Measurements from ENCODE around the gene UBR2.

The UBR2 gene

GRCh38 chr6:42563697-42564505, at the start of gene UBR2:
Gene UBR2 (plus strand): TSS chr6:42564029. CDS start chr6:42564320, 291 bp downstream.
- peak within 1 kb of the TSS; percentile 85 for H3K4me3 ChIP-seq (ENCODE audit: low read depth, low read length)
- peak; percentile 99 for DNase-seq (ENCODE audit: low read depth)
- TF ChIP-seq, protein P1, sequence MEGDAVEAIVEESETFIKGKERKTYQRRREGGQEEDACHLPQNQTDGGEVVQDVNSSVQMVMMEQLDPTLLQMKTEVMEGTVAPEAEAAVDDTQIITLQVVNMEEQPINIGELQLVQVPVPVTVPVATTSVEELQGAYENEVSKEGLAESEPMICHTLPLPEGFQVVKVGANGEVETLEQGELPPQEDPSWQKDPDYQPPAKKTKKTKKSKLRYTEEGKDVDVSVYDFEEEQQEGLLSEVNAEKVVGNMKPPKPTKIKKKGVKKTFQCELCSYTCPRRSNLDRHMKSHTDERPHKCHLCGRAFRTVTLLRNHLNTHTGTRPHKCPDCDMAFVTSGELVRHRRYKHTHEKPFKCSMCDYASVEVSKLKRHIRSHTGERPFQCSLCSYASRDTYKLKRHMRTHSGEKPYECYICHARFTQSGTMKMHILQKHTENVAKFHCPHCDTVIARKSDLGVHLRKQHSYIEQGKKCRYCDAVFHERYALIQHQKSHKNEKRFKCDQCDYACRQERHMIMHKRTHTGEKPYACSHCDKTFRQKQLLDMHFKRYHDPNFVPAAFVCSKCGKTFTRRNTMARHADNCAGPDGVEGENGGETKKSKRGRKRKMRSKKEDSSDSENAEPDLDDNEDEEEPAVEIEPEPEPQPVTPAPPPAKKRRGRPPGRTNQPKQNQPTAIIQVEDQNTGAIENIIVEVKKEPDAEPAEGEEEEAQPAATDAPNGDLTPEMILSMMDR (IDR thresholded peaks at IDR 0.05; ENCODE audit: insufficient read depth, low read depth, low read length, missing control alignments) = peak; percentile 33

DNA sequence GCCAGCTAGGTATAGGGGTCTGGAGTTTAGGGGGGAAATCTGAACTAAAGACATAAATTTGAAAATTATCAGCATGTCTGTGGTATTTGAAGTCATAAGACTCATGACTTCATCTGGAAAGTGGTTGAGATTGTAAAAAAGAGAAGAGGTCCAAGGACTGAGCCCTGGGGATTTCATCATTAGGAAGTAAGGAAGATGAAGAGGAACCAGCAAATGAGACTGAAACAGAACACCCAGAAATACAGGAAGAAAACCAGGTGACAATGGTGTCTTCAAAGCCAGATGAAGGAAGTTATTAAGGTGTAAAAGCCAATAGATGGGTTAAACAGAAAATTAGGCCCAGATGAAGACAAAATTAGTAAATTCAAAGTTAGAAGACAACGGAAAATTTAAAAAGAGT, 49.1 kb upstream of the UBR2 start:
- H3K4me3 ChIP-seq (ENCODE audit: low read depth, low read length) = no peak overlapping the region
- no peak for DNase-seq (ENCODE audit: low read depth)
- TF ChIP-seq, protein P1 (IDR thresholded peaks at IDR 0.05; ENCODE audit: insufficient read depth, low read depth, low read length, missing control alignments) = no peak

DNA sequence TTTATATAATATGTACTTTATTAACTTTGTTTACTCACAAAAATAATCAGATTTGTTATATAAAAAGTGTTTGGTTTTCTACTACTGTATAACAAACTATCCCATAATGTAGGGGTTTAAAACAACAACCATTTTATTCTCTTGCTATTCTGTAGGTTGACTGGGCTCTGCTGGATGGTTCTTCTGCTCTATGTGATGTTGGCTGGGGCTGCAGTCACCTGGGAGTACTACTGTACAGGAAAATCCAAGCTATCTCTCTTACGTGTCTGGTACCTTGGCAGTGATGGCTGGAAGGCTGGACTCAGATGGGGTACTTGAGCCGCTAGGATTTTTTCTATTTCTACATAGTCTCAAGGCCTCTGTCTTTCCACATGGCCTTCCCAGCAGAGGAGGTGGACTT, 44.0 kb upstream of the UBR2 start:
- no peak for DNase-seq (ENCODE audit: low read depth)
- H3K4me3 ChIP-seq (ENCODE audit: low read depth, low read length) = no peak overlapping the region
- TF ChIP-seq, protein P1 (IDR thresholded peaks at IDR 0.05; ENCODE audit: insufficient read depth, low read depth, low read length, missing control alignments) = no peak

DNA sequence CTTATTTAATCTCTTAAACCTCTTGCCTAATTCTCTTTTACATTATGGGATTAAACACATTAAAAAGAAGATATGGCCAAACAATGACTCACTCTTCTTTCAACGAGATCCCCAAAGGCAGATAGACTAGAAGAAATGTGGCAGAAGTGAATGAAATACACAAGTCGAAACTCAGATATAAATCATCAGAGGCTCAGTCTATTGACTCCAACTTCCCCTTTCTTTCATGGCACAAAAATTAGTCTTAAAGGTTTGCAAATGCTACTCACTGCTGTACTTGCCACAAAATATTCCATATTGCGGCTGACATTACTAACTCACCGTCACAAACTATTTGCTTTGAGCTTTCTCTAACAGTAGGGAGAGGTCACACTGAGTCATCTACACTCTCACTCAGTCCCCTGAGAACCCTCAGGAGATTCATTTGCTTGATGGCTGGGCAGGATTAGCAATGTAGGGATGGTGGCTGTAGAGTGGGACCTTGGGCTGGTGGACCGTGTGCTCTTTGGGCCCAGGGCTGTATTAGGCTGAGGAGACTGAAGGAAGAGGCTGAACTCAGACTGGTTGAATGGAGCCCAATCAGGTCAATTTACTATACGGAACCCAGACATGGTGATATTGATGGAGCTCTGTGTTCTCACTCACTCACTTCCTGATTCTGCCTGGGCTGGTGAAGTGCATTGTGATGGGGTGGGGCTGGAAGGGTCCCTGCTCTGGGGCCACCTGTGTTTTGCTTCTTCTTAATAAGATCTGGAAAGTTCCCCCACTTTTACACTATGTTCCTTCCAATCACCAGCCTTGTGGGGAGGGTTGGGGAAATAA, 42.8 kb upstream of the UBR2 start:
- DNase-seq (ENCODE audit: low read depth) = peak; percentile 72
- TF ChIP-seq, protein P1 (IDR thresholded peaks at IDR 0.05; ENCODE audit: insufficient read depth, low read depth, low read length, missing control alignments) = no peak
- H3K4me3 ChIP-seq (ENCODE audit: low read depth, low read length) = no peak overlapping the region

GRCh38 chr6:42522036-42522435, 41.8 kb upstream of the UBR2 start:
- TF ChIP-seq, protein P1 (IDR thresholded peaks at IDR 0.05; ENCODE audit: insufficient read depth, low read depth, low read length, missing control alignments) = no peak
- no peak for DNase-seq (ENCODE audit: low read depth)

DNA sequence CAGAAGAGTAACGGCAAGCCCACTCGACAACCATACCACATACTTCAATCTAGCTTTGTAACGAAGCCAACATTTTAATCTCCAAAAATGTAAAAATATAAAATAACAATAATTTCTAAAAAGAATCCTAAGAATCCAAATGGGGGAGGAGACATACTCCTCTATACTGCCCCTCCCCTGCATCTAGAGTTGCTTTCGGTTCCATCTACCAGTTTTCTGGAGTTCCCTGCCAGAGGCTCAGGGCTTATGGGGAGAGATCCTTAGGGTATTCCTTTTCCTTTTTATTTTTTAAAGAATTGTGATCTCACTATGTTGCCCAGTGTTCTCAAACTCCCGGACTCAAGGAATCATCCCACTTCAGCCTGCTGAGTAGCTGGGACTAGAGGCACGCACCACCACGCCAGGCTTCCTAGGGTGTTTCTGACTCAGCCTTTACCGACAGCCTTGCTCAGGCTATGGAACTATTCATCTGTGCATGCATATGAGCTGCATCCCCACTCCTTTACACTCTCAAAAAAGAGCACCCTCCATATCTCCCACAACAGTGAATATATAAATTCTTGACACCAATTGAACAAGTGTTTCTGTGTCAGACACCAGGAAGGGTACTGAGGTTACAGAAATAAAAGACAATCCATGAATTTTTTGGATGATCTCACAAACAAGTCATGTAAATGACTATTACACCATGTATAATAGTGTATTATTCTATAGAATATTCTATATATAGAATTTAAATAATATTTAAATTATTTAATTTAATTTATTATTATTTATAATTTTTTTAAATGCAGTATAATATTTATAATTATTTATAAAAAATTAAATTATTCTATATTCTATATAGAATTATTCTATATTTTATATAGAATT, 40.7 kb upstream of the UBR2 start:
- DNase-seq (ENCODE audit: low read depth) = no peak
- TF ChIP-seq, protein P1 (IDR thresholded peaks at IDR 0.05; ENCODE audit: insufficient read depth, low read depth, low read length, missing control alignments) = no peak
- no peak overlapping the region for H3K4me3 ChIP-seq (ENCODE audit: low read depth, low read length)

More at GRCh38 chr6:42522036-42522435, 41.8 kb upstream of the UBR2 start:
- H3K4me3 ChIP-seq (ENCODE audit: low read depth, low read length) = no peak overlapping the region
